Liver (tissue), 9 donors: Measurements from ENCODE around the gene CACNG4. TPM values are rescaled to one million over a fixed set of nuclear protein-coding genes. Genes with fewer than 3 reads are reported as not detected.

Experiments used
- DNase-seq: peaks from one replicate; pipeline ENCODE4 v3.0.0-alpha.2; 2017; ENCODE audit warnings: low spot score
- H3K27ac ChIP-seq, 2 donors: one replicate each; pipeline ENCODE4 v1.7.0; 2013; ENCODE audit warnings: inconsistent platforms in 2 of 2, low read length in 2 of 2, control low read depth in 1 of 2, low read depth in 1 of 2, mild to moderate bottlenecking in 1 of 2
- H3K27me3 ChIP-seq, 4 donors: one replicate each; pipeline versions ENCODE4 v1.6.1 to v1.7.0; 2013; ENCODE audit warnings: low read length in 3 of 4, inconsistent platforms in 1 of 4, mild to moderate bottlenecking in 1 of 4, moderate library complexity in 1 of 4; ENCODE audit not compliant: control insufficient read depth in 4 of 4, insufficient read depth in 4 of 4
- H3K36me3 ChIP-seq, 4 donors: one replicate each; pipeline versions ENCODE4 v1.6.1 to v1.7.0; 2013; ENCODE audit warnings: low read length in 3 of 4, mild to moderate bottlenecking in 3 of 4, low read depth in 1 of 4, moderate library complexity in 1 of 4; ENCODE audit not compliant: control insufficient read depth in 4 of 4, insufficient read depth in 3 of 4
- H3K4me1 ChIP-seq, 4 donors: one replicate each; pipeline versions ENCODE4 v1.6.1 to v1.7.0; 2013; ENCODE audit warnings: low read length in 3 of 4, mild to moderate bottlenecking in 3 of 4, moderate library complexity in 1 of 4; ENCODE audit not compliant: control insufficient read depth in 4 of 4, insufficient read depth in 4 of 4
- H3K4me3 ChIP-seq, 3 donors: one replicate each; pipeline versions ENCODE4 v1.6.1 to v1.7.0; 2013; ENCODE audit warnings: low read length in 3 of 3, control low read depth in 1 of 3, low read depth in 1 of 3, mild to moderate bottlenecking in 1 of 3
- H3K9ac ChIP-seq, 2 donors: one replicate each; pipeline ENCODE4 v1.7.0; 2013; ENCODE audit warnings: low read length in 2 of 2, mild to moderate bottlenecking in 2 of 2, moderate library complexity in 2 of 2, control low read depth in 1 of 2, low read depth in 1 of 2
- H3K9me3 ChIP-seq, 4 donors: one replicate each; pipeline versions ENCODE4 v1.6.1 to v1.7.0; 2013; ENCODE audit warnings: low read length in 3 of 4; ENCODE audit not compliant: control insufficient read depth in 4 of 4
- CTCF ChIP-seq: fragments of 150-350 bp; IDR thresholded peaks from 2 replicates; pipeline ENCODE4 v1.5.1; 2017; ENCODE audit warnings: improper control_type of control experiment, low read depth, low read length; ENCODE audit not compliant: missing input control
- EGR1 ChIP-seq, 2 donors: IDR thresholded peaks; 2 replicates each; pipeline ENCODE4 v1.6.1; 2016 to 2018; ENCODE audit warnings: antibody characterized with exemption in 2 of 2, low read depth in 2 of 2
- FOXA1 ChIP-seq: IDR thresholded peaks from 2 replicates; pipeline ENCODE4 v1.6.1; 2016; ENCODE audit warnings: antibody characterized with exemption
- FOXA2 ChIP-seq: IDR thresholded peaks from 2 replicates; pipeline ENCODE4 v1.6.1; 2016; ENCODE audit warnings: antibody characterized with exemption
- GABPA ChIP-seq, 2 donors: IDR thresholded peaks in 1 of 2; conservative IDR thresholded peaks in 1 of 2; 2 replicates each; pipeline ENCODE4 v1.6.1; 2016; ENCODE audit warnings: antibody characterized with exemption in 2 of 2, mild to moderate bottlenecking in 1 of 2, moderate library complexity in 1 of 2
- HNF4A ChIP-seq, 2 donors: conservative IDR thresholded peaks; 2 replicates each; pipeline ENCODE4 v1.6.1; 2016; ENCODE audit warnings: antibody characterized with exemption in 2 of 2, mild to moderate bottlenecking in 2 of 2
- HNF4G ChIP-seq: IDR thresholded peaks from 2 replicates; pipeline ENCODE4 v1.6.1; 2016; ENCODE audit warnings: antibody characterized with exemption
- JUND ChIP-seq, 2 donors: IDR thresholded peaks; 2 replicates each; pipeline ENCODE4 v1.6.1; 2016; ENCODE audit warnings: antibody characterized with exemption in 2 of 2
- MAX ChIP-seq: IDR thresholded peaks from 2 replicates; pipeline ENCODE4 v1.6.1; 2016; ENCODE audit warnings: antibody characterized with exemption
- NR2F2 ChIP-seq: IDR thresholded peaks from 2 replicates; pipeline ENCODE4 v1.6.1; 2016; ENCODE audit warnings: antibody characterized with exemption
- RAD21 ChIP-seq, 2 donors: IDR thresholded peaks; 2 replicates each; pipeline ENCODE4 v1.6.1; 2016; ENCODE audit warnings: antibody characterized with exemption in 2 of 2, mild to moderate bottlenecking in 2 of 2
- REST ChIP-seq: IDR thresholded peaks from 2 replicates; pipeline ENCODE4 v1.6.1; 2016; ENCODE audit warnings: antibody characterized with exemption, mild to moderate bottlenecking
- RXRA ChIP-seq, 2 donors: IDR thresholded peaks; 2 replicates each; pipeline ENCODE4 v1.6.1; 2017 to 2018; ENCODE audit warnings: antibody characterized with exemption in 2 of 2, mild to moderate bottlenecking in 1 of 2
- SP1 ChIP-seq: IDR thresholded peaks from 2 replicates; pipeline ENCODE4 v1.6.1; 2018; ENCODE audit warnings: antibody characterized with exemption, mild to moderate bottlenecking
- TAF1 ChIP-seq: conservative IDR thresholded peaks from 2 replicates; pipeline ENCODE4 v1.6.1; 2016; ENCODE audit warnings: antibody characterized with exemption, mild to moderate bottlenecking
- ZBTB33 ChIP-seq: IDR thresholded peaks from 2 replicates; pipeline ENCODE4 v1.6.1; 2016; ENCODE audit warnings: antibody characterized with exemption
- WGBS: extraction: QIAGEN DNeasy Blood & Tissue Kit; methylation state at CpG from one replicate; pipeline ENCODE4 v1.1.7; 2013; 5-methylcytosine and 5-hydroxymethylcytosine counted together
- polyA plus RNA-seq, 2 donors: library from polyadenylated mRNA; stranded (reverse) in 1 of 2; unstranded in 1 of 2; fragments of 200-250 nt in 1 of 2; fragments of >200 nt in 1 of 2; fragmentation: Nextera tagmentation in 1 of 2; extraction: Ambion mirVana in 1 of 2; gene quantifications; one replicate each; pipeline versions ENCODE4 v1.2.1 to v1.2.3, GENCODE V29; 2013 to 2015
- total RNA-seq, 2 donors: library from RNA; depleted of rRNA; stranded (reverse); fragments of >200 nt; gene quantifications; one replicate each; pipeline ENCODE4 v1.2.3, GENCODE V29; 2014
- donor health status: healthy.
- donor health status: healthy.
- donor health status: healthy.
- donor health status: healthy.
- donor health status: healthy.

CACNG4 gene
- total and polyA plus RNA-seq, 4 donors = 0.02 to 0.09 (median 0.08) TPM; not detected in 1

- TF ChIP-seq MAX (no peak), EGR1 (IDR thresholded peaks at IDR 0.05; ENCODE audit: low read depth in 2 of 2) (no peak), FOXA2 (no peak), GABPA (IDR thresholded peaks at IDR 0.05 in 1 of 2, conservative IDR thresholded peaks at IDR 0.05 in 1 of 2) (no peak), HNF4A (conservative IDR thresholded peaks at IDR 0.05) (no peak)
Measured at GRCh38 chr17:66915792-66916191, 48.7 kb upstream of the CACNG4 start (continued).

GRCh38 chr17:66916946-66917345, 47.6 kb upstream of the CACNG4 start:
- no peak for DNase-seq
- H3K36me3 ChIP-seq = no peaks in the 10 kb centered on the region
- H3K4me3 ChIP-seq = no peak overlapping the region
- no peak overlapping the region for H3K9ac ChIP-seq
- WGBS = 96% methylated on average over 1 of the region's 1 CpG
- H3K4me1 ChIP-seq = no peaks in the 10 kb centered on the region
- peaks cover 0 to 2% (median 0%) of the 10 kb centered on the region in 4 donors for H3K9me3 ChIP-seq
- H3K27me3 ChIP-seq = no peaks in the 10 kb centered on the region
- H3K27ac ChIP-seq = no peak overlapping the region
- no peak for TF ChIP-seq SP1
- TF ChIP-seq MAX = no peak
- TF ChIP-seq ZBTB33 = no peak
- no peak for TF ChIP-seq JUND (IDR thresholded peaks at IDR 0.05)
- TF ChIP-seq FOXA2 = no peak
- TF ChIP-seq HNF4G = no peak
- no peak for TF ChIP-seq REST
- TF ChIP-seq RAD21 (IDR thresholded peaks at IDR 0.05) = no peak
- TF ChIP-seq TAF1 = no peak
- TF ChIP-seq NR2F2 = no peak
- no peak for TF ChIP-seq CTCF
- TF ChIP-seq EGR1 (IDR thresholded peaks at IDR 0.05; ENCODE audit: low read depth in 2 of 2) = no peak
- no peak for TF ChIP-seq RXRA (IDR thresholded peaks at IDR 0.05)
- TF ChIP-seq FOXA1 = no peak
